Fibroblast of the aortic adventitia (primary cell): ENCODE data around the gene FRK. TPM values are rescaled to one million over a fixed set of nuclear protein-coding genes. Genes with fewer than 3 reads are reported as not detected.

Source experiments
- DNase-seq: peaks from one replicate; pipeline ENCODE4 v3.0.0-alpha.2; 2010; ENCODE audit warnings: low read depth
- H3K4me3 ChIP-seq: 2 replicates; pipeline ENCODE4 v1.5.1; 2011; ENCODE audit warnings: low read depth, mild to moderate bottlenecking, control low read depth, low read length, moderate library complexity
- total RNA-seq: library from RNA; depleted of rRNA; stranded (reverse); fragments of >200 nt; gene quantifications from 2 replicates; pipeline ENCODE4 v1.2.3, GENCODE V29; 2012; ENCODE audit warnings: low replicate concordance
- TF ChIP-seq, protein P1 (sequence below): IDR thresholded peaks from 2 replicates; pipeline ENCODE4 v1.5.1; 2011; ENCODE audit warnings: mild to moderate bottlenecking, low read length, control low read depth, inconsistent platforms; ENCODE audit not compliant: insufficient read depth

Gene FRK
- total RNA-seq, 1 donor, result 2.0 TPM

DNA sequence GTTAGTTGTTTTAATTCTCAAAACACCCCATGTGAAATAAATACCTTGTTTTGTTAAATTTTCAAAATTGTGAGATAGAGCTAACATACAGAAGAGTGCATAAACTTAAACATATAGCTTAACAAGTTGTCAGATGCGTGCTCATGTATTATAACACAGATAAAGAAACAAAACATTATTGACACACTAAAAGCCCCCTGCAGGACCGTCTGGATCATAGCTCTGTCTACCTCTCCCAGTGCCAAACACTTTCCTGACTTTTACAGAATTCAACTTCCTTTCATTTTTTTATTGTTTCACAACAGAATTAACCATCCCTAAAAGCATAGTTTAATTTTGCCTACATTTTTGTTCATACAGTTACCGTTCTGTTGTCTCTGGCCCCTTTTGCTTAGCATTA is 17.8 kb upstream of the FRK start:
- H3K4me3 ChIP-seq, result no peak overlapping the region
- TF ChIP-seq, protein P1, sequence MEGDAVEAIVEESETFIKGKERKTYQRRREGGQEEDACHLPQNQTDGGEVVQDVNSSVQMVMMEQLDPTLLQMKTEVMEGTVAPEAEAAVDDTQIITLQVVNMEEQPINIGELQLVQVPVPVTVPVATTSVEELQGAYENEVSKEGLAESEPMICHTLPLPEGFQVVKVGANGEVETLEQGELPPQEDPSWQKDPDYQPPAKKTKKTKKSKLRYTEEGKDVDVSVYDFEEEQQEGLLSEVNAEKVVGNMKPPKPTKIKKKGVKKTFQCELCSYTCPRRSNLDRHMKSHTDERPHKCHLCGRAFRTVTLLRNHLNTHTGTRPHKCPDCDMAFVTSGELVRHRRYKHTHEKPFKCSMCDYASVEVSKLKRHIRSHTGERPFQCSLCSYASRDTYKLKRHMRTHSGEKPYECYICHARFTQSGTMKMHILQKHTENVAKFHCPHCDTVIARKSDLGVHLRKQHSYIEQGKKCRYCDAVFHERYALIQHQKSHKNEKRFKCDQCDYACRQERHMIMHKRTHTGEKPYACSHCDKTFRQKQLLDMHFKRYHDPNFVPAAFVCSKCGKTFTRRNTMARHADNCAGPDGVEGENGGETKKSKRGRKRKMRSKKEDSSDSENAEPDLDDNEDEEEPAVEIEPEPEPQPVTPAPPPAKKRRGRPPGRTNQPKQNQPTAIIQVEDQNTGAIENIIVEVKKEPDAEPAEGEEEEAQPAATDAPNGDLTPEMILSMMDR, result no peak
- DNase-seq, result no peak

DNA sequence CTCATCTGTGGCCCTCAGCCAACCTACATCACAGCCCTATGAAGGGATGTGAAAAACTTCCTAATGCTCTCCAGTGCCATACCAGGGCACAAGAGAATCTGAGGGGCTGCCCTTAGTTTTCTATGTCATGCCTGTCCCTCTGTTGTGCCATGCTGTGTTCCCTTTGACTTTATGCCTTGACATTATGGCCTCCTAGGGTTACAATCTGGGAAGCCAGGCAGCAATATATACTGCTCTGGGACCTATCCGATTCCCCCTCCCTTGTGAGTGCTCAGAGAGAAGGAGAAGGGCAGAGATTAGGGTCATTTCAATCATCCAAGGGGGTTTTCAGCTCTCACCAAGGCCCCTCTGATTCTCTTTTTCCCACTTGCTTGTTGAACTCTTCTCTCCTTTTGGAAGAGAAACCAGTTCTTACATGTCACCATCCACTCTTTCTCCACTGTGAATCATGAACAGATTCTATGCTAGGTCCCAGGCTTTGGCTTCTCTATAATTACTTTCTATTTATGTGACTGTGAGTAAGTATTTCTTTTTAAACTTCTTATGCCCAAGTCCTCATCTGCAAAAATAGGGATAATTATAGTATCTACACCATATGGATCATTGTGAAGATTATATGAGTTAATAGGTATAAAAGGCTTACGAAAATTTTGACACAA is 14.2 kb upstream of the FRK start:
- DNase-seq, result no peak

DNA sequence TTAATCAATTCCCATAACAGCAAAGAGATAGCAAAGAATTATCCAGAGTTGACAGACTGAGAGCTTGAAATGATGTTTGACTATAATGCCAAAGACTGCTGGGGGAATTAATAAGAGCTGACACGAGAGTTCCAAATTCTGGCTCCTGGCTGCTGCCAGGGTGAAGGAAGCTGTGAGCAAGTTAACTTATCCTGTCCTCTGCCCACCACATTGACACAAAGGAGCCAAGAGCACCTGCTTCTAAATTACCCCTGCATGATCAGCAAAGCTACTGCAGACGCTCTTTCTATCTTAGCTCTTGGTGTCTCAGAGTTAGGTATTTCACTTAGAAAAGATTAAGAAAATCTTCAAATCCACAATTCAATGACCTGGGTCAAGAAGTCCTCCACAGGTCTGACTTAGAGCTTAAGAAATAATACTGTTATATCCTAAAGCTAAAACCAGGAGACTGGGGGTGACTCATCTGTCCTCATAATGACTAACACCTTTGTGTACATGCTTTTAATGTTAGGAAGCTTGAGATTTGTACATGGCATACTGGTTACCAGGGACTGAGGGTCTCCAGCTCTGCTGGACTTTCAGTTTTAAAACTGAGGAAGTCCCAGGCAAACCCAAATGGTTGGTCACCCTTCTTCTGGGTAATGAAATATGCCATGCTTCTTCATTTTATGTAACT is 13.2 kb upstream of the FRK start:
- TF ChIP-seq, protein P1, result no peak
- no peak overlapping the region for H3K4me3 ChIP-seq
- DNase-seq, result peak; percentile 16

More for the DNA sequence above, 14.2 kb upstream of the FRK start:
- no peak overlapping the region for H3K4me3 ChIP-seq
- TF ChIP-seq, protein P1, result no peak

DNA sequence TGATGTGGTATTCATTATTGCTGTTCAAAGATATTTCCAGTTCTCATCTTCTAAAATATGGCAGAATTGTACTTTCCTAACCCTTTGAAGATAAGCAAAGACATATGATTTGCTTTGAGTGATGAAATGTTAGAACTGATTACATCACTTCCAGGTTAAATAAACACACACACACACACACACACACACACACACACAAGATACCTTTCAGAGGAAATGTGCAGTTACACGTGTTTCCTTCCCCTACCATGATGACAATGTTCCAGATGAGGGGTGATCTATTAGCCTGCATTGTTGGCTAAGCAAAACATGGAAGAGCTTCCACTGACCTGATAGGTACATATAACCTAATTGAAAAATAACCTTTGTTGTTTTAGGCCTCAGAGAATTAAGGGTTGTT is 11.7 kb upstream of the FRK start:
- TF ChIP-seq, protein P1, result no peak

DNA sequence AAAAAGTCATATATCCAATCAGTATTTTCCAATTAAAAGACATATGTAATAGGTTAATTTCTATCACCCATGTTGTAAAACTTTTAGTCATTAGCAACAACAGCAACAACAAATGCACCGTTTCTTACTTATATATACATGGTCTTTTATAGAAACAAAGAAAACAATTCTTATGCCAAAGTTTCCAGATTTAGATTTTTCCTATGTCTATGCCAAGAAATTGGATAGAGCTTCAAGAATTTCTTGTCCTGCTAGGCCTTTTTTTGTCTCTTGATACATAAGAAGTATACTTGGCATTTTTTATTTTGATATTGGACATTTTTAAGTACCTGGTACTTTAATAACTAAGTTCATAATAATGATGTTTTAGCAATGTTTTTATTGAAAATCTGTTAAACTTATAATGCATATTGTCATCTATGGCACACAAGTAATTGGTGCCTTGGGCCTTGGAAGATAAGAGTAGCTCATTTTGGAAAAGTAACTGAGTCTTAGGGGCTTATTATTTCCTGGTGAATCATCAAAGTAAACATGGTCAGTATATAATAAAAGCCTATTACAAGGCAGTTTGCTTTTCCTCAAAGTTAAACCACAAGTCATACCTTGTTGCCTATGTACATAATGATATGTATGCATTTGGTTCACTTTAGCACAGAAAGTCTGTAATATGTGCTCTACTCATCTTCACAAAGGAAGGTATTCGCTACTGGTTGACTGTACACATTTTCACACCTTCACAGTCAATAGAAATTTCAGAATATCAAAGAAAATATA is 10.1 kb upstream of the FRK start:
- DNase-seq, result peak; percentile 11
- H3K4me3 ChIP-seq, result no peak overlapping the region
- TF ChIP-seq, protein P1, result no peak

More for the DNA sequence above, 11.7 kb upstream of the FRK start:
- H3K4me3 ChIP-seq, result no peak overlapping the region
- no peak for DNase-seq

DNA sequence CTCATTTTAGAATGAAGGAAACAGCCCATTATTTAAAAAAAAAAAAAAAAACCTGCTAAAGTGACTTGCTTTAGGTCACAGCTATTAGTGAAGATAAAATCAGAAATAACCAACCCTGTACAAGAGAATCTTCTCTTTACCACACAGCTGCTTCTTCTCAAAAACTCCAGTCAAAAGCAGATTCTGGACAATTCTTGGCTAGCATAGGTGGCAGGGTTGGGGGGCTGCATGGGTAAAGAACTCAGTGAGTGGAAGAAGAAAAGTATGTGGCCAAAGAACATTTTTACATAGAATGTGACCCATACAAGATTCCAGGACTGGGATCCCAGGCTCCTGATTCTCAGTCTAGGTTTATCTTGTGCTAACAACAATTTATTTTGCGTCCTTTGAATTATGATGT is 9.4 kb upstream of the FRK start:
- no peak for DNase-seq
- TF ChIP-seq, protein P1, result no peak
- no peak overlapping the region for H3K4me3 ChIP-seq
